Thyroid gland (tissue), 4 donors: Measurements from ENCODE around the gene DRD3.

Source experiments
- CTCF ChIP-seq, 6 experiments: fragments of 200-600 bp in 3 of 6; fragments of 450-650 bp in 3 of 6; sonication (generic) in 3 of 6; IDR thresholded peaks; one replicate each; pipeline ENCODE4 v1.5.1; 2016 to 2019; ENCODE audit warnings: antibody characterized with exemption in 6 of 6, mild to moderate bottlenecking in 2 of 6, inconsistent platforms in 1 of 6, moderate library complexity in 1 of 6
- POLR2A ChIP-seq, 2 donors: fragments of 450-650 bp; IDR thresholded peaks; one replicate each; pipeline ENCODE4 v1.6.1; 2017; ENCODE audit warnings: antibody characterized with exemption in 2 of 2, mild to moderate bottlenecking in 2 of 2, moderate library complexity in 1 of 2

GRCh38 chr3:114128231-114128630 lies 50.6 kb downstream of the DRD3 start:
- TF ChIP-seq POLR2A (IDR thresholded peaks at IDR 0.05), result no peak
- TF ChIP-seq CTCF (IDR thresholded peaks at IDR 0.05), result no peak
